Small intestine (tissue), 7 donors: ENCODE results near the gene PLEKHM1. TPM values are rescaled to one million over a fixed set of nuclear protein-coding genes. Genes with fewer than 3 reads are reported as not detected.
"Not testable (repeated sequence)": the region's sequence is repeated elsewhere in the genome, so short reads cannot be mapped to it uniquely, and the experiment has no call there.

Experiments
- DNase-seq, 2 donors: peaks; one replicate each; pipeline versions ENCODE4 v3.0.0 to v3.0.0-alpha.2; 2013
- FAIRE-seq: peaks from 2 replicates; lab custom pipeline; 2012; peaks lifted over from hg19 to GRCh38; lab: Jason Lieb, UNC
- H3K27ac ChIP-seq, 3 donors: one replicate each; pipeline ENCODE4 v1.5.1; 2013; ENCODE audit warnings: low read length in 2 of 3, mild to moderate bottlenecking in 2 of 3, control low read depth in 1 of 3, inconsistent platforms in 1 of 3, low read depth in 1 of 3, moderate library complexity in 1 of 3
- H3K27me3 ChIP-seq, 3 donors: one replicate each; pipeline ENCODE4 v1.6.1; 2013; ENCODE audit warnings: low read length in 3 of 3, inconsistent platforms in 1 of 3; ENCODE audit not compliant: control insufficient read depth in 3 of 3, insufficient read depth in 3 of 3
- H3K36me3 ChIP-seq, 3 donors: one replicate each; pipeline ENCODE4 v1.6.1; 2013; ENCODE audit warnings: low read length in 3 of 3, inconsistent platforms in 1 of 3, low read depth in 1 of 3, mild to moderate bottlenecking in 1 of 3, moderate library complexity in 1 of 3; ENCODE audit not compliant: control insufficient read depth in 3 of 3, insufficient read depth in 2 of 3
- H3K4me1 ChIP-seq, 3 donors: one replicate each; pipeline ENCODE4 v1.6.1; 2013; ENCODE audit warnings: low read length in 2 of 3, inconsistent platforms in 1 of 3, low read depth in 1 of 3, mild to moderate bottlenecking in 1 of 3, moderate library complexity in 1 of 3; ENCODE audit not compliant: control insufficient read depth in 3 of 3, insufficient read depth in 2 of 3
- H3K4me3 ChIP-seq, 3 donors: one replicate each; pipeline ENCODE4 v1.5.1; 2013; ENCODE audit warnings: low read length in 3 of 3, control low read depth in 1 of 3, inconsistent platforms in 1 of 3, low read depth in 1 of 3, mild to moderate bottlenecking in 1 of 3, moderate library complexity in 1 of 3
- H3K9me3 ChIP-seq, 2 donors: one replicate each; pipeline ENCODE4 v1.6.1; 2013; ENCODE audit warnings: low read depth in 1 of 2, low read length in 1 of 2; ENCODE audit not compliant: control insufficient read depth in 2 of 2, insufficient read depth in 1 of 2
- WGBS, 3 donors: extraction: QIAGEN DNeasy Blood & Tissue Kit; methylation state at CpG; one replicate each; pipeline ENCODE4 v1.1.7; 2013; 5-methylcytosine and 5-hydroxymethylcytosine counted together
- polyA plus RNA-seq, 4 donors: library from polyadenylated mRNA; stranded (reverse) in 3 of 4; unstranded in 1 of 4; fragments of 200-250 nt in 3 of 4; fragments of 120-200 nt in 1 of 4; gene quantifications; one replicate each; pipeline versions ENCODE4 v1.2.1 to v1.2.3, GENCODE V29; 2013
- donor health status: healthy with polysubstance abuse.
- donor health status: control.
- donor health status: control.
- donor health status: Bipolar disorder and iron deficiency.
- donor health status: healthy.

The PLEKHM1 gene
- polyA plus RNA-seq, 4 donors, result 12.2 to 21.6 (median 13.0) TPM

GRCh38 chr17:45497449-45497848, 6.9 kb upstream of the PLEKHM1 start:
- not testable (repeated sequence) for H3K4me1 ChIP-seq, H3K36me3 ChIP-seq, H3K27me3 ChIP-seq, H3K27ac ChIP-seq, DNase-seq, FAIRE-seq, H3K4me3 ChIP-seq, H3K9me3 ChIP-seq
- WGBS, 3 donors, result 71 to 89% (median 83%) methylated on average over 6 to 8 of the region's 8 CpGs

DNA sequence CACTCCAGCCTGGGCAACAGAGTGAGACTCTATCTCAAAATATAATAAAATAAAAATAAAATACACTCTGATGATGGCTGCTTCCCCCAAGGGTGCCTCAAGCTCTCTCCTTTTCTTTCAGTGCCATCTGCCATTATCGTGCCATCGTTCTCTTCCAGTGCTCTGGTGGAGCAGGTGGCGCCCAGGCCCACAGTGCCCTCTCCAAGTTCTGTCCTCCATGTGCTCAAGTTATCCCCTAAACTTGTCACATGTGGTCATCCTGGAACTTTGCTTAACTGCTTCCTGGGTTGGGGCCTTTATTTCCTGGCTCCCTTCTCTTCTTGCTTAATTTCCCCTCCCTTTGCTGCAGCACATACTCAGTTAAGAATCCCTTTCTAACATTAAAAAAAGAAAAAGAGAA, 6.0 kb upstream of the PLEKHM1 start:
- 92 to 97% (median 94%) methylated on average over 3 of the region's 3 CpGs for WGBS, 3 donors
- not testable (repeated sequence) for DNase-seq, H3K4me3 ChIP-seq, H3K27me3 ChIP-seq, H3K4me1 ChIP-seq, H3K27ac ChIP-seq, H3K36me3 ChIP-seq, FAIRE-seq, H3K9me3 ChIP-seq

DNA sequence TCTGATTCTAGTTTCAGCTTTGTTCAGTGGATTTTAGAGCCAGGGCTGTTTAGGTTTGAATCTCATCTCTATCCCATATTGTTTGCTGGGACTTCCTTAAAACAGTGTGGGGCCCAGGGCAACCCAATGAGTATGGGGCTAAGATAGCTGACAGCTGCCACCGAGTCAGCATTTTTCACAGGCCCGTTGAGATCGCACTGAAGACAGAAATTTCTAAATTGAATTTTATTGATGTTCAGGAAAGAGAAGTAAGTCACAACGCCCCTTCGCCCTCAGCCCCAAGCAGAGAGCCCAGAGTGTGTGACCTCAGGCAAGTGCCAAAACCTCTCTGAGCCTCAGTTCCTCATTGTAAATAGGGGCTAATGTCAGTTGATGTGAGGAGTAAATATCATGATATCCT, 4.0 kb upstream of the PLEKHM1 start:
- not testable (repeated sequence) for H3K27me3 ChIP-seq, FAIRE-seq, H3K9me3 ChIP-seq, H3K4me3 ChIP-seq, H3K4me1 ChIP-seq, H3K36me3 ChIP-seq, H3K27ac ChIP-seq, DNase-seq
- WGBS, 3 donors, result 63 to 71% (median 66%) methylated on average over 5 of the region's 5 CpGs

GRCh38 chr17:45492156-45492555, 1.6 kb upstream of the PLEKHM1 start:
- H3K27me3 ChIP-seq, H3K9me3 ChIP-seq, H3K4me1 ChIP-seq, H3K36me3 ChIP-seq, H3K27ac ChIP-seq, H3K4me3 ChIP-seq, FAIRE-seq: not testable (repeated sequence)
- DNase-seq, result peak in 1 of 2 donors; percentile 23
- 23 to 76% (median 55%) methylated on average over 4 of the region's 4 CpGs for WGBS, 3 donors

- not testable (repeated sequence) for H3K9me3 ChIP-seq, H3K27me3 ChIP-seq, H3K4me1 ChIP-seq, FAIRE-seq, H3K36me3 ChIP-seq
- DNase-seq, result peak; percentile 12 to 49
- 0 to 1% (median 0%) methylated on average over 11 to 25 of the region's 30 CpGs for WGBS, 3 donors
- H3K27ac ChIP-seq, result peak overlapping the region; percentile 56 to 90 (median 68)
- H3K4me3 ChIP-seq, result peak overlapping the region; percentile 46 to 72 (median 60)
Measured at GRCh38 chr17:45490198-45490597, 323 bp downstream of the PLEKHM1 start.

GRCh38 chr17:45487704-45488103, 2.8 kb downstream of the PLEKHM1 start:
- H3K4me1 ChIP-seq, result peaks cover 0 to 15% (median 0%) of the 10 kb centered on the region in 3 donors
- FAIRE-seq, H3K4me3 ChIP-seq, H3K27me3 ChIP-seq, H3K9me3 ChIP-seq, H3K36me3 ChIP-seq: not testable (repeated sequence)
- WGBS, 3 donors, result 31 to 39% (median 36%) methylated on average over 2 of the region's 2 CpGs
- peak; percentile 52 to 73 for DNase-seq
- H3K27ac ChIP-seq, result peak overlapping the region in 2 of 3 donors; percentile 52 to 56

GRCh38 chr17:45483591-45484216, 6.8 kb downstream of the PLEKHM1 start:
- not testable (repeated sequence) for DNase-seq
- H3K27ac ChIP-seq, result peak overlapping the region in 1 of 3 donors; percentile 51

GRCh38 chr17:45483177-45483576, 7.3 kb downstream of the PLEKHM1 start:
- 42 to 69% (median 48%) methylated on average over 3 of the region's 3 CpGs for WGBS, 3 donors
- H3K27ac ChIP-seq, result peak overlapping the region in 1 of 3 donors; percentile 33
- H3K4me1 ChIP-seq, result peaks cover 0 to 16% (median 0%) of the 10 kb centered on the region in 3 donors
- H3K27me3 ChIP-seq, H3K36me3 ChIP-seq, FAIRE-seq, H3K9me3 ChIP-seq, H3K4me3 ChIP-seq: not testable (repeated sequence)
- DNase-seq, result peak in 1 of 2 donors; percentile 7

More at GRCh38 chr17:45483591-45484216, 6.8 kb downstream of the PLEKHM1 start:
- H3K27me3 ChIP-seq, H3K4me3 ChIP-seq, H3K9me3 ChIP-seq, FAIRE-seq, H3K36me3 ChIP-seq: not testable (repeated sequence)
- H3K4me1 ChIP-seq, result peaks cover 0 to 16% (median 0%) of the 10 kb centered on the region in 3 donors
- 49 to 83% (median 59%) methylated on average over 3 to 4 of the region's 5 CpGs for WGBS, 3 donors
